GM12892 (cell line): ENCODE measurements around the gene BOLA3.
A peak's percentile ranks its signal among the peaks of the same experiment; 100 is the strongest.

ENCODE experiments used
- DNase-seq: peaks from one replicate; pipeline ENCODE4 v3.0.0; 2011; ENCODE audit not compliant: insufficient read length
- FAIRE-seq: peaks from 2 replicates; lab custom pipeline; 2011; peaks lifted over from hg19 to GRCh38; lab: Jason Lieb, UNC
- POLR2A ChIP-seq: IDR thresholded peaks from 2 replicates; pipeline ENCODE4 v1.6.1; 2011; ENCODE audit warnings: low read depth, low read length, control low read depth
- POLR2AphosphoS5 ChIP-seq: IDR thresholded peaks from 2 replicates; pipeline ENCODE4 v1.6.1; 2011; ENCODE audit warnings: low read depth, low read length, control low read depth
- TAF1 ChIP-seq: IDR thresholded peaks from 2 replicates; pipeline ENCODE4 v1.6.1; 2011; ENCODE audit warnings: low read depth, mild to moderate bottlenecking, control low read depth, low read length, borderline replicate concordance

Gene BOLA3

DNA sequence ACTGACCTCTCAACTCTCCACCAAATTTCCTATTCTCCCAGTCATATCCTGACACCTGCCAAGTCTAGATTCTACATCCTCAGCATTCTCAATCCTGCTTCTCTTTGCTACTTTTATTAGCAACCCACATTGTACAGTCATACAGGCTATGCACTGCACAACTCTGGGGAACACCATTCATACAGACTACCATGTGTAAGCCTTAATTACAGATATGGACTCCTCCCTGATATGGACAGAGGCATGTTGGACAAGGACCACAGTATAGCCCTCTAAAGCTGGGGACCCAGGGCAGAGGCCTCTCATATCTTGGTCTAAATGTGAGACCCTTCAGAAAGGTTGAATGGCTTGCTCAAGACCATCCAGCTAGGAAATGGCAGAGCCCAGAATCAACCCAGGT lies 36.3 kb downstream of the BOLA3 start:
- TF ChIP-seq POLR2A (no peak), TAF1 (no peak), POLR2AphosphoS5 (no peak)
- DNase-seq (no peak), FAIRE-seq (no peak)

DNA sequence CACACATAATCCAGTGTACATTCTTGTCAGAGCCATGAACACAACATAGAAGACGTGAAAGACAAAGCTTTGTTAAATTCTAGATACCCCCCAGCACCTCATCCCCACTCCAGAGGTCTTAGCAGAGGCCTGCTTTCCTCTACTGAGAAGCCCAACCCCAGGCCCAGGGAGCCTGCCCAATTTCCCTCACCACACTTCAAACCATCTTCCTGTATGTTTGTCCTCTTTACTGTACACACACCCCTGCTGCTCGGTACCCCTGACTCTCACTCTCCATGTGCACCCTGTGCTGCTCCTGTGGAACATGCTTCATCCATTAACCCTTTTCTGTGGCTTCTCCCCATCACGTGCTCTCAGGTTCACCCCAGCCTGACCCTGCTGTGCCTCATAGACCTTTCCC lies 37.2 kb downstream of the BOLA3 start:
- DNase-seq (no peak), FAIRE-seq (no peak)
- no peak for TF ChIP-seq POLR2A
- TF ChIP-seq TAF1, result no peak
- TF ChIP-seq POLR2AphosphoS5, result no peak; the same call in 1 of the 2 replicates

DNA sequence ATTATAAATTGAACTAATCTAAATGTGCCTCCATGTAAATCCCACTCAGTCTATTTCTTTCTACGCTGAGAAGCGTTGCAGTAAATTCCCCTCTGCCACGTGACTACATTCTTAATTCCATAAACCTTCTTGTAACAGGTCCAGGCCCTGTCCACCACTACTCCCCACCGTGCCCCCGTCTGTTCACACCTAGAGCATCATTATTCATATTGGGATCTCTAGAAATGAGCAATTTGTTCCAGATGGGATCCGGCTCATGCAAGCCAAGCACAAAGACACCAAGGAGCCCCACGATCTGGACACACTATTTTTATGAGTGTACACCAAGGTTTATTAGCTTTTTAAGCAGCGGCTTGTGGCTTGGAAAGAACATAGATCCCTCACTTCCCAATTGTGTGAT lies 38.2 kb downstream of the BOLA3 start:
- no peak for FAIRE-seq
- TF ChIP-seq POLR2AphosphoS5, result no peak
- TF ChIP-seq TAF1, result no peak
- no peak for TF ChIP-seq POLR2A
- no peak for DNase-seq

DNA sequence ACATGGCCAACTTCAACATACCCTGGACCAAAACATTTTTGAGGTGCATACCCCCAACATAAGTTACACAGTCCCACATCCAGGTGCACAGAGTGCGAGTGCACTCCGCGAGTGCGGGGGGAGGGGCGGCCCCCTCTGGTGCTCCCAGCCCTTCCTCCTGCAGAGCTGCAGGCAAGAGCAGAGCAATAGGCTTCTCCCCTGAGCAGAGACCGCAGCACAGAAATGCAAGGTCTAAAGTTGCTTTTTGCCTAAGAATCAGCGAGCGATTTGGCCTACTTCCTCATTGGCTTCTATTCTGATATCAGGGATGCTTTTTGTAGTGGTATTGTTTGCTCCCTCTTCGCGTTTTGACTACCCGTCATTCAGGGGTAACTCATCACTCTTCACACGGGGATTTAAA lies 40.6 kb downstream of the BOLA3 start:
- DNase-seq (no peak), FAIRE-seq (no peak)
- peak; percentile 75 for TF ChIP-seq POLR2AphosphoS5
- TF ChIP-seq POLR2A, result peak; percentile 37; the same call in 1 of the 2 replicates
- no peak for TF ChIP-seq TAF1

DNA sequence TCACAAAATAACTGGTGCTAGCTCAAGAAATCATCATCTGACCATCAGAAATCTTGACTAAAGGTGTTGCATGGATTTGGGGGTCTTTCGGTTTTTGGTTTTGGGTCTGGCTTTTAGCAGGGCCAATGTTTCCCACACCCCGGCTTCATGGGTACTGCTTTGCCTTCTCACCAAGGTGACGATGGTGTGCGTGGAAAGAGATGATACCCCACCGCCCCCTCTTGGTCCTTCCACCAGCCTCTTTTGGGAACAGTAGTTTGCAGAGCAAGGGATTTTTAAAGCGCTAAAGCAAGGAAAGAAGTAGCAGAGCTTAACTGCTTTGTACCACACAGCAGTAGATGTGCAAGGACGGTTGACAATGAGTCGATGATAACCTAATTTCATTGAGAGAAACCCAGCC lies 42.3 kb downstream of the BOLA3 start:
- no peak for DNase-seq
- no peak for FAIRE-seq
- TF ChIP-seq POLR2A (no peak), TAF1 (no peak), POLR2AphosphoS5 (peak; percentile 7; the same call in 1 of the 2 replicates)

DNA sequence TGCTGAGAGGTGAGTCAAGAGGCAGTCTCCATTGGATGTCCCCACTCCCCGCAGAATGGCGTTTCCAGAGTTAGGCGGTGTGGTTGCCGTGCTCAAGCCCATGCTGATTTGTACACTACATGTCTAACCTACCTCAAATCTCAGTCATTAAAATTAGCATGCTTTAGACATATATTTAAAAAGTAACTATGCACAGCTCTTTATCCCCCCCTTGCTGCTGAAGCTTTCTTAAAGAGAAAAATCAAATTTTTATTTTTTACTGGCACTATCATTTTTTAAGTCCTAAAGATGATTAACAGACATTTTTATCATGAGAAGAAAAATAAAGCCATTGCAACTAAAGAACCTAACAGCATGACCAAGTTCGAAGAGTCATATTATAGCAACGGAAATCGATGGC lies 42.9 kb downstream of the BOLA3 start:
- TF ChIP-seq POLR2AphosphoS5, result no peak
- no peak for TF ChIP-seq POLR2A
- no peak for TF ChIP-seq TAF1
- no peak for FAIRE-seq
- no peak for DNase-seq

DNA sequence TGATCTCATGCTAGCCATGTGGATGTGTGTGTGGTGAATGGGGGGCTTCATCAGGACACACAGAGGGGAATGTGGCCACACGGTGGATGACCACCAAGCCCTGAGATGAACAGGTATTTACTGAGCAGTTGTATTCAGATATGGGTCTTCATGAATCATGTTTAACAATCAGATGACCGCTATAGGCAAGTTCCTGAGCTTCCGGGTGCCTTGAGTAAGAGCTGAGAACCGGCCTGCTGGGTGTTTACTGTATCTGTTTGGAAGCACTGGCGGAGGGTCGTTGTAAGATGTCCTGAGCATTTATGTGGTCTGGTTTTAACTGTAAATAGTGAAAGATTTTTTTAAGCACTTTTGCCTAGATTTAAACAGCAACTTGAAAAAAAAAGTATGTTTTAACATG lies 43.9 kb downstream of the BOLA3 start:
- TF ChIP-seq POLR2AphosphoS5 (no peak), POLR2A (no peak), TAF1 (no peak)
- no peak for FAIRE-seq
- DNase-seq, result no peak

GRCh38 chr2:74102516-74102915 lies 45.2 kb downstream of the BOLA3 start:
- DNase-seq (no peak), FAIRE-seq (no peak)
- TF ChIP-seq TAF1, result no peak

GRCh38 chr2:74101574-74102300 lies 46.0 kb downstream of the BOLA3 start:
- TF ChIP-seq POLR2AphosphoS5 (no peak), POLR2A (no peak; the same call in 1 of the 2 replicates), TAF1 (no peak)
- no peak for FAIRE-seq
- DNase-seq, result no peak

DNA sequence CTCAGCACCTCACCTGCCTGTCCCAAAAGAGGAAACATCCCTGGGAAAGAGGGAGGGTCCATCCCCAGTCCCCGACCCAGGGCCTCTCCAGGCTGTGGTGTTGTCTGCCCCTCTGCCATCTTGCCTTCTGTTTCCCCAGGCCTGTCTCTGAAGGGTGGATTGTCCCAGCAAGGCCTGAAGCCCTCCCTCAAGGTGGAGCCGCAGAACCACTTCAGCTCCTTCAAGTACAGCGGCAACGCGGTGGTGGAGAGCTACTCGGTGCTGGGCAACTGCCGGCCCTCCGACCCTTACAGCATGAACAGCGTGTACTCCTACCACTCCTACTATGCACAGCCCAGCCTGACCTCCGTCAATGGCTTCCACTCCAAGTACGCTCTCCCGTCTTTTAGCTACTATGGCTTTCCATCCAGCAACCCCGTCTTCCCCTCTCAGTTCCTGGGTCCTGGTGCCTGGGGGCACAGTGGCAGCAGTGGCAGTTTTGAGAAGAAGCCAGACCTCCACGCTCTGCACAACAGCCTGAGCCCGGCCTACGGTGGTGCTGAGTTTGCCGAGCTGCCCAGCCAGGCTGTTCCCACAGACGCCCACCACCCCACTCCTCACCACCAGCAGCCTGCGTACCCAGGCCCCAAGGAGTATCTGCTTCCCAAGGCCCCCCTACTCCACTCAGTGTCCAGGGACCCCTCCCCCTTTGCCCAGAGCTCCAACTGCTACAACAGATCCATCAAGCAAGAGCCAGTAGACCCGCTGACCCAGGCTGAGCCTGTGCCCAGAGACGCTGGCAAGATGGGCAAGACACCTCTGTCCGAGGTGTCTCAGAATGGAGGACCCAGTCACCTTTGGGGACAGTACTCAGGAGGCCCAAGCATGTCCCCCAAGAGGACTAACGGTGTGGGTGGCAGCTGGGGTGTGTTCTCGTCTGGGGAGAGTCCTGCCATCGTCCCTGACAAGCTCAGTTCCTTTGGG lies 47.2 kb downstream of the BOLA3 start:
- no peak for TF ChIP-seq POLR2AphosphoS5
- DNase-seq (no peak), FAIRE-seq (no peak)

DNA sequence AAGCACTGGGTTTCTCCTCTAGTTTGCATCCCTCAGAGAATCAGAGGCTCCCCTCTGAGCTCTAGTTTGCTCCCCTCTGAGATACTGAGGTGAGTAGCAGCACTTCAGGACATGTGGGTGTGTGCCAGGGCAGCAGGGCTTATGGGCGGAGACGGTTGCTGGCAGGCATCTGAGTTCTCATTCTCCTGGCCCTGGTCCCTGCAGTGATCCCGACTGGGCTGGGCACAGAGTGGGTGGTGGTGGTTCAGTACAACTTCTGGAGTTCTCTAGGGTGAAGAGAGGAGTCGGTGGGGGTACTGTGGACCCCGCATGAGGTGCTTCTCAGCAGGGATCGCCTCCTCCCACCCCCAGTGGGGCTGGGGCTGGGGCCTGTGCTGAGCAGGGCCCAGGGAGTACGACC lies 47.9 kb downstream of the BOLA3 start:
- no peak for FAIRE-seq
- TF ChIP-seq POLR2A, result no peak
- TF ChIP-seq POLR2AphosphoS5, result no peak
- no peak for TF ChIP-seq TAF1

More for the DNA sequence above, 47.9 kb downstream of the BOLA3 start:
- DNase-seq, result no peak
